Measurements from ENCODE around the gene LAMTOR1. TPM values are rescaled to one million over a fixed set of nuclear protein-coding genes. Genes with fewer than 3 reads are reported as not detected.
"Not testable (repeated sequence)": the region's sequence is repeated elsewhere in the genome, so short reads cannot be mapped to it uniquely, and the experiment has no call there.

The LAMTOR1 gene
- polyA plus RNA-seq, 6 donors from 2014 or later = 108 to 191 (median 132) TPM

DNA sequence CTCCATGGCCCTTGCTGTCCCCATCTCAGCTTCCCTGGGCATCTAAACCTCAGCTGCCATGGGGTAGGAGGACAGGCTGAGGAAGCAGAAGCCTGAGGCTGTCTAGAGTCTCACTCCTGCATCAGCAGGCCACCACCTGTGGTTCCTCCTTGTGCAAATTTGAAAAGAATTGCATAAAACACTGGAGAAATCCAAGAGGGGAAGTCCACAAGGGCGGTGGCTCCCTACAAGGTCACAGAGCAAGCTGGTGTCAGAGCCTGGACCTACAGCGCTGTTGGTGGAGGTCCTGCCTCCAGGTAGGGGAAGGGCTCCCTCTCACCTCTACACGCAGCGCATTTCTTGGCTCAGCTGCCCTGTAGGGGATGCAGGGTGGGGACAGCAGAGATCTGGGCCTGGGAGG is 32.4 kb upstream of the LAMTOR1 start, which contains the start of gene FOLR3:
TSS of gene FOLR3 (plus strand) at position 253 of the 400 bp plus-strand sequence. CDS start 228 bp downstream, outside the sequence.
- peaks cover 9 to 32% (median 31%) of the 10 kb centered on the region in 3 donors for H3K27me3 Mint-ChIP-seq
- not testable (repeated sequence) for H3K27ac Mint-ChIP-seq; ATAC-seq (ENCODE audit: low read depth in 2 of 2); DNase-seq; H3K36me3 Mint-ChIP-seq; H3K4me3 Mint-ChIP-seq; H3K9me3 Mint-ChIP-seq; H3K4me1 Mint-ChIP-seq

DNA sequence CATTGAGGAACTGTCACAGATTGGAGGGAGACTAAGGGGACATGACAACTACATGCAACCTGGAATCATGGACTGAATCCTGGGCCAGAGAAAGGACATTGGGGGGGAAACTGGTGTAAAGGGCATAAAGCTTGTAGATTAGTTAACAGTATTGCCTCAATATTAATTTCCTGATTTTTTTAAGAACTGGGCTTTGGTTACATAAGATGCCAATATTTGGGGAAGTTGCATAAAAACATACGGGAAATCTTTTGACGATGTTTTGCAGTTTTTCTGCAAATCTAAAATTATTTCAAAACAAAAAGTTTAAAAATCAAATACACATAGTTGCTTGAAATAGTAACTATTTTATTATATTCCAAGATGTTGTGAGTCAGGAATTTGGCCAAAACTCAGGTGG is 29.5 kb upstream of the LAMTOR1 start:
- H3K36me3 Mint-ChIP-seq = peaks cover 14 to 15% of the 10 kb centered on the region in 2 donors
- no peaks in the 10 kb centered on the region for H3K4me1 Mint-ChIP-seq
- H3K4me3 Mint-ChIP-seq = no peak overlapping the region
- ATAC-seq (ENCODE audit: low read depth in 2 of 2) (no peak), DNase-seq (no peak)
- H3K27ac Mint-ChIP-seq = peak overlapping the region in 1 of 6 donors; percentile 16
- peaks cover 14 to 39% (median 37%) of the 10 kb centered on the region in 3 donors for H3K27me3 Mint-ChIP-seq
- H3K9me3 Mint-ChIP-seq = peaks cover 8 to 22% (median 17%) of the 10 kb centered on the region in 7 donors

DNA sequence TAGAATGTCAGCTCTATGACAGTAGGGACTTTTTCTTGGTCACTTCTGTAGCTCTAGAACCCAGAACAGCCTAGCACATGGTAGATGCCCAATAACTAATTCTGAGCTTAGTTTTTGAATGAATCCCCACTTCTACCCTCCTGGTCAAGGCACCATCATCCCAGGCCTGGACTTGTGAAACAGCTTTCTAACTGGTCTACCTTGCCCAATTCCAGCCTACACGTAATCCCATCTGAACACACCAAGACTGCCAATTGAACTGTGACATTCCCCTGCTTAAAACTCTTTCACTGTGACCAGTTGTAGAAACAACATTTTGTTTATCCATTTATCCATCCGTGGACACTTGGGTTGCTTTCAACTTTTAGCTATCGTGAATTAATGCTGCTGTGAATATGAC is 26.3 kb upstream of the LAMTOR1 start:
- no peak overlapping the region for H3K4me3 Mint-ChIP-seq
- H3K27ac Mint-ChIP-seq = no peak overlapping the region
- ATAC-seq (ENCODE audit: low read depth in 2 of 2) = no peak

DNA sequence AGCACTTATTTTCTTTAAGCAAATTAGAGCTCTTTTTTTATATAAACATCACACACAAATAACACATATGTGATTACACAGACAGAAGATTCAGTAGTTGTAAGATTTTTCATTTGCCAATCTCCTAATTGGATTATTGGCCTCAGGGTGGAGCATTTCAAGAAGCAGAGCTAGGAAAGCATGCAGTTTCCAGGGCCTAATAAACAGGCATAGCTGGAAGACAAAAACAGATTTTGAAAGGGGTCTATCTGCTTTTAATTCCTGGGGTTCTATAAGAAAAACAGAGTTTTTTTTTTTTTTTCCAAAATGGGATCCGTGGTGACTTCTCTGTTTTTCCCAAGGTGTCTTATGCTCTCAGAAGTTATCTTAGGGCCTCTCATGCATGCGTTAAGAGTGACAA is 24.8 kb upstream of the LAMTOR1 start:
- H3K27ac Mint-ChIP-seq = no peak overlapping the region
- H3K27me3 Mint-ChIP-seq = peaks cover 19 to 44% (median 43%) of the 10 kb centered on the region in 3 donors
- ATAC-seq (ENCODE audit: low read depth in 2 of 2) = no peak
- H3K9me3 Mint-ChIP-seq = peaks cover 9 to 46% (median 34%) of the 10 kb centered on the region in 7 donors
- H3K4me3 Mint-ChIP-seq = no peak overlapping the region
- no peaks in the 10 kb centered on the region for H3K4me1 Mint-ChIP-seq
- peaks cover 14 to 25% of the 10 kb centered on the region in 2 donors for H3K36me3 Mint-ChIP-seq
- DNase-seq = no peak

More for the DNA sequence above, 26.3 kb upstream of the LAMTOR1 start:
- Mint-ChIP-seq H3K27me3 (peaks cover 15 to 38% (median 36%) of the 10 kb centered on the region in 3 donors), H3K36me3 (peaks cover 14 to 21% of the 10 kb centered on the region in 2 donors), H3K9me3 (peaks cover 9 to 46% (median 34%) of the 10 kb centered on the region in 7 donors), H3K4me1 (no peaks in the 10 kb centered on the region)
- no peak for DNase-seq

DNA sequence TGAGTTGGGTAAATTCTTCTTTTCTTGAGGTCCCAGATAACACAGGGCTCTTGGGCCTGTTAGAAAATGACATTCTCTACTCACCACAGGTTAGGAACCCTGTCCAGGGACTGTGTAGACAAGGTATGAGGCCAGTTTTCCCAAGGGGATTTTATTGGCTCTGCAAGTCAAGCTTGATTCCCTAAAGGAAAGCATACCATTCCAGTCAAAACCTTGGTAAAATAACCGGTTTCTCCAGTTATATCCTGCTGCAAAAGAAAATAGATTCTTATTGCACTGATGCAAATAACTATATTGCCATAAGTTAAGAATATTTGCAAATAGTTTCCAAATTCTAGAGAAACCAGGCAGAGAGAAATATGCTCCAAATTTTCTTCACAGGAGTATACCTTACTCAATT is 22.9 kb upstream of the LAMTOR1 start:
- no peak for ATAC-seq (ENCODE audit: low read depth in 2 of 2)
- no peak for DNase-seq
- Mint-ChIP-seq H3K27me3 (peaks cover 27 to 51% (median 38%) of the 10 kb centered on the region in 3 donors), H3K9me3 (peaks cover 9 to 46% (median 34%) of the 10 kb centered on the region in 7 donors), H3K4me1 (no peaks in the 10 kb centered on the region), H3K4me3 (no peak overlapping the region), H3K36me3 (peaks cover 16 to 25% of the 10 kb centered on the region in 2 donors), H3K27ac (no peak overlapping the region)

DNA sequence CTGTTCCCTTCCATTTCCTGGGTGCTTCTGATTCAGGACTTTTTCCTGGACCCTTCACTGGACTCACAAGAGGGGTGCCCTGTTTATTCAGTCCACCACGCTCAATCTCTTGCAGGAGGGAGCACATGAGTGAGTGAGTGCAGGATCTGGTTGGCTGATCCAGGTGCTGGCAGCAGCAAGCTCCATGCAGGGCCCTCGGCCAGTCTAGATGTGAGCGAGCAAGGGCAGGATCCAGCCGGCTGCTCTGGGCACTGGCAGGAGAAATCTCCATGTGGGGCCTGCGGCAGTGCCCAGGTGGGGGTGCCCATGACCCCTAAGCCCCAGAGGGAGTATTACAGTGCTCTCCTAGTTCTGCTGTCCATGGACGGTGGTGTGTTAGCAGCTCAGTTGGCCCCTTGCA is 20.9 kb upstream of the LAMTOR1 start:
- no peaks in the 10 kb centered on the region for H3K4me1 Mint-ChIP-seq
- H3K9me3 Mint-ChIP-seq = peaks cover 7 to 38% (median 30%) of the 10 kb centered on the region in 7 donors
- H3K27ac Mint-ChIP-seq = no peak overlapping the region
- DNase-seq = no peak
- peaks cover 18 to 20% of the 10 kb centered on the region in 2 donors for H3K36me3 Mint-ChIP-seq
- H3K27me3 Mint-ChIP-seq = peaks cover 24 to 55% (median 40%) of the 10 kb centered on the region in 3 donors
- peak overlapping the region in 1 of 8 donors; percentile 36 for H3K4me3 Mint-ChIP-seq
- no peak for ATAC-seq (ENCODE audit: low read depth in 2 of 2)

DNA sequence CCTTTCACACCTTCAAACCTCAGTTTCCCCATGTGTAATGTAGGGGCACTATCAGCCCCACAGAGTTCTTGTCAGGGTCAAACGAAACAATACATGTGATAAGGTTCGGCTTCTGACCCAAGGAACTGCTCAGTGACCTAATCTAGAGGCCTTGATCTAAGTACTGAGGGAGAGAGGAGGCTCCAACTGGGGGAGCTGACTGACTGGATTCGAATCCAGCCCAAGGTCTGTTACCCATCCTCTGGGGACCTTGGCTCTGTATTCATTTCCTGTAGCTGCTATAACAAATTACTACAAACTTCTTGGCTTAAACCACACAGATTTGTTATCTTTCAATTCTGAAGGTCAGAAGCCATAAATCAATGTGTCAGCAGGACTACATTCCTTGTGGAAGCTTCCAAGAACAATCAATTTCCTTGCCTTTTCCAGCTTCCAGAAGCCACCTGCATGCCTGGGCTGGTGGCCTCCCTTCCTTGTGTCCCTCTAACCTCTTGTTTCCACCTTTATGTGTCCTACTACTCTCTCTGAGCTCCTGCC is 20.1 kb upstream of the LAMTOR1 start:
- no peak overlapping the region for H3K27ac Mint-ChIP-seq
- H3K9me3 Mint-ChIP-seq = peaks cover 2 to 30% (median 22%) of the 10 kb centered on the region in 7 donors
- no peak overlapping the region for H3K4me3 Mint-ChIP-seq
- no peak for DNase-seq
- no peak for ATAC-seq (ENCODE audit: low read depth in 2 of 2)
- H3K27me3 Mint-ChIP-seq = peaks cover 28 to 56% (median 40%) of the 10 kb centered on the region in 3 donors
- peaks cover 10 to 11% of the 10 kb centered on the region in 2 donors for H3K36me3 Mint-ChIP-seq
- H3K4me1 Mint-ChIP-seq = no peaks in the 10 kb centered on the region

DNA sequence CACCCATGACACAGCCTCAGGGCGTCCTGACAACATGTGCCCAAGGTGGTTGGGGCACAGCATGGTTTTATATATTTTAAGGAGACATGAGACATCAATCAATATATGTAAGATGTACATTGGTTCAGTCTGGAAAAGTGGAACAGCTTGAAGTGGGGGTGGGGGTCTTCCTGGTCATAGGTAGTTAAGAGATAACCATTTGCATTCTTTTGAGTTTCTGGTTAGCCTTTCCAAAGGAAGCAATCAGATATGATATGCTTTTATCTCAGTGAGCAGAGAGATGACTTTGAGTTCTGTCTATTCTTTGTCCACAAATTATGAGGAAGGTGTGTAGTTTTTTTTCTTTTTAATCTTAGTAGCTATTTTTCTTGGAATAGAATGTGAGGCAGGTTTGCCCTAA is 19.5 kb upstream of the LAMTOR1 start:
- Mint-ChIP-seq H3K9me3 (peaks cover 2 to 24% (median 18%) of the 10 kb centered on the region in 7 donors), H3K4me1 (no peaks in the 10 kb centered on the region), H3K4me3 (no peak overlapping the region), H3K27me3 (peaks cover 29 to 59% (median 46%) of the 10 kb centered on the region in 3 donors), H3K27ac (no peak overlapping the region), H3K36me3 (peaks cover 5 to 10% of the 10 kb centered on the region in 2 donors)
- no peak for DNase-seq
- no peak for ATAC-seq (ENCODE audit: low read depth in 2 of 2)

DNA sequence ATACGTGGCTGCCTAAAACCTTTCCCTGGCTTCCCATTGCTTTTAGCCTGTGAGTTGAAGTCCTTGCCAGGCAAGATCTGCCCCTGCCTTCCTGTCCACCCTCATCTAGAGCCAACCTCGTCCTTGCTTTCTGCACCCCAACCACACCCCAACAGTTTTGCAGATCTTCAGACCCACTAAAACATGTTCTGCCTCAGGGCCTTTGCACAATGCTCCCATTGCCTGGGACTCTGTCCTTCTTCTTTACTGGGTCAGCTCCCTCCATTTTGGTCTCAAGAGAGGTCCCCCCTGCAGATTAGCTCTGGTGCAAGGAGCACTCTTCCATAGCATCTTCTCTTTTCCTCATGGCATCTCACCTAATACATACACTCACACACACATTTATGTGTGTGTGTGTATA is 17.8 kb upstream of the LAMTOR1 start:
- Mint-ChIP-seq H3K27me3 (peaks cover 33 to 73% (median 61%) of the 10 kb centered on the region in 3 donors), H3K4me3 (no peak overlapping the region), H3K27ac (no peak overlapping the region), H3K9me3 (peaks cover 0 to 13% (median 7%) of the 10 kb centered on the region in 7 donors), H3K36me3 (peaks cover 5 to 10% of the 10 kb centered on the region in 2 donors), H3K4me1 (no peaks in the 10 kb centered on the region)
- ATAC-seq (ENCODE audit: low read depth in 2 of 2) = no peak
- DNase-seq = no peak

DNA sequence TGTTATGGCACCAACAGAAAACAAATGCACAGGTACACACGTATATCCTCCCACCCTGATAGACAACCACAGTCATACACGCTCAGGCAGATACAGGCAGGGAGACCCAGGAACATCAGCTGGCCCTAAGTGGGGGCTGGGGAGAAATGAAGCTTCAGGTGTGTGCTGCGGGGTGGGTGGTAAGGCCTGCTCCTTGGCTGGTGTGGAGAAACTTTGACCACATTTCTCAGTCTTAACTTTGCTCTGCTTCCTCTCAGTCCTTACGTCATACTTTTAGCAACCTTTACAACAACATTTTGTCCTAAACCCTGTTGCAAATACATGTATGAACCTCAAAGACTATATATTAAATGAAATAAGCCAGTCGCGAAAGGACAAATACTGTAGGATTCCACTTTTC is 16.1 kb upstream of the LAMTOR1 start:
- peaks cover 5 to 8% of the 10 kb centered on the region in 2 donors for H3K36me3 Mint-ChIP-seq
- peaks cover 0 to 4% (median under 1%) of the 10 kb centered on the region in 7 donors for H3K9me3 Mint-ChIP-seq
- ATAC-seq (ENCODE audit: low read depth in 2 of 2) (no peak), DNase-seq (no peak)
- H3K27me3 Mint-ChIP-seq = peaks cover 35 to 75% (median 59%) of the 10 kb centered on the region in 3 donors
- H3K4me3 Mint-ChIP-seq = peak overlapping the region in 1 of 8 donors; percentile 37
- H3K4me1 Mint-ChIP-seq = no peaks in the 10 kb centered on the region
- no peak overlapping the region for H3K27ac Mint-ChIP-seq

DNA sequence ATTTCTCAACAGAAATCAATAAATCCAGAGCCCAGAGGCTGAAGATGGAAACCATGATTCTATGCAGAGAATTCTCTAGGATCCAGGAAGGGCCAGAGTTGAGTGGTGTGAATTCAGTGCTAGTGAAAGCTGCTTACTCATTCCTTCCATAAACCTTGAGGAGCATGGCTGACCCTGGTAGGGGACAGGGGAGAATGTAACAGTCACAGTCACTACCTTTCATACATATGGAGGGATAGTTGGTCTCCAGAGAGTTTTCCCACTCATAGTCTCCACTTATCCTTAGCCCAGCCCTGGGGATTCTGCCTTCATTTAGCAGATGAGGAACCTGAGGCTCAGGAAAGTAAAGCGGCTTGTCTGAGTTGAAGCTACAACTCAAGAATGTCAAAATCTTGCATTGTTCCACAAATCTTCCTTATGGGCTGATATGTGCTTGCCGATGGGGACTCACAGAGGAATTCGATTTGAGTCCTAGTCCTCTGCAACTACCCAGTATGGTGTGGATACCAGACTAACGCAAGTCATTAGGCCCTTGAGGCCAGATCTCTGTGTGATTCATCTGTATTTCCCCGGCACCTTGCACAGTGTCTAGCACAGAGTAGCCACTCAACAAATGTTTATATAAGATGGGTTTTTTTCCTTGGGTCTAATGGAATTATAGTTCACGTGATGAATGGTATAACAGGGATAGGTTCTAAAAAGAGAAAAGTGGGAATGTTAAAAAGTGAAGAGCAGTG is 13.1 kb upstream of the LAMTOR1 start:
- peak overlapping the region in 1 of 8 donors; percentile 47 for H3K4me3 Mint-ChIP-seq
- H3K36me3 Mint-ChIP-seq = peaks cover 5 to 12% of the 10 kb centered on the region in 2 donors
- H3K27ac Mint-ChIP-seq = peak overlapping the region in 1 of 6 donors; percentile 11
- peaks cover 0 to 7% (median 0%) of the 10 kb centered on the region in 7 donors for H3K9me3 Mint-ChIP-seq
- no peak for DNase-seq
- peaks cover 19 to 24% (median 21%) of the 10 kb centered on the region in 3 donors for H3K4me1 Mint-ChIP-seq
- no peak for ATAC-seq (ENCODE audit: low read depth in 2 of 2)
- H3K27me3 Mint-ChIP-seq = peaks cover 23 to 54% (median 47%) of the 10 kb centered on the region in 3 donors

DNA sequence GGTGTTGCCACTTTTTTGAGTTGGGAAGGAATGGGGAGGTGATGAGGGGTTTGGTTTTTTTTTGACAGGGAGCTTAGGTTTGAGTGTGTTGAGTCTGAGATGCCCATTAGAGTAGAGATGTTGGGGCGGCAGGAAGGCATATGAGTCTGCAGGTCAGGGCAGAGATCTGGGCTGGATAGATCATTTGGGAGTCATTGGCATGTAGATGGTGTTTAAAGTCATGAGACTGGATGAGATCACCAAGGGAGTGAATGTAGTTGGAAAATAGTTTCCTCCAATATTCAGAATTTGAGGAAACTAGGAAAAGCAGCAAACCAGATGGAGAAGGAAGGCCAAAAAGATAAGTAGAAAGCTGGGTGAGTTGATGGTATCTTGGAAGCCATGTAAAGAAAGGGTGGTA is 11.5 kb upstream of the LAMTOR1 start:
- Mint-ChIP-seq H3K27ac (peak overlapping the region in 4 of 6 donors; percentile 25 to 98 (median 75)), H3K36me3 (peaks cover 0 to 19% of the 10 kb centered on the region in 2 donors), H3K4me1 (peaks cover 29 to 31% (median 29%) of the 10 kb centered on the region in 3 donors), H3K27me3 (peaks cover 20 to 41% (median 40%) of the 10 kb centered on the region in 3 donors), H3K9me3 (peaks cover 0 to 7% (median 0%) of the 10 kb centered on the region in 7 donors), H3K4me3 (peak overlapping the region in 1 of 8 donors; percentile 31)
- DNase-seq (no peak), ATAC-seq (ENCODE audit: low read depth in 2 of 2) (no peak)

DNA sequence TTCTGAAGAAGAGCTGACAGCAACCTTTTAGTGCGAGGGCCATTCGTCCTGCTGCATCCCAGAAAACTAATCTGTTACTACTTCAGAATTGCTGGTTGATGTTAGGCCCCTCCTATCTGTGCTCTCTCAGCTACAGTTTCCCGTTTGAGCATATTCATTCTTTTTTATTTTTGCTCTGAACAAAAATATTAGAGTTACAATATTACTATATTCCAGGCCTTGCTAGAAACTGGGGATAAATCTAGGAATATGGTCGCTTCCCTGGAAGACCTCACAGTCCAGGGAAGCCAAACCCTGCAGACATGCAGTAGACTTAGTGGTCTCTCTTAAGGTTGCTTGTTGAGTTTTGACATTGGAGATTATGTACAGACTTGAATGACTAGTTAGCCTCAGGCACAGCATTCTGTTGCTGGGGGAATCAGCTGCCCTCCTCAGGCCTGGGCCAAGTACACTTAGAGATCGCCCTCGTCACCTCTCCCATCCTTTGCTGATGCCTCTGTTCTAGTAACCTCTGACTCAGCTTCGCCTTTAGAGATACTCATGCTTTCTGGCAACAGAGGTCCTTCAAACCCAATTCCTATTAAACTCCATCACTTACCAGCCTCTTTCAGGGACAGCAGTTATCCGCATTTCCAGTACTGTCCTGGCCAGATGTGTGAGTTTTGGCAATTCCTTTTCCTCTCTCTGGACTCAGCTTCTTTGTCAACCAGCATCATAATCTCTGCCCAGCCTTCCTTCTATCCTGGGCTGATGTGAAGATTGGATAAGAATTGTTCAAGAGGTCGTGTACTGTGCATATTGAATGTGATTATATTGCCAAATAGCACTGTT is 10.1 kb upstream of the LAMTOR1 start:
- peak; percentile 1 to 2 for ATAC-seq (ENCODE audit: low read depth in 2 of 2)

More for the DNA sequence above, 10.1 kb upstream of the LAMTOR1 start:
- H3K27ac Mint-ChIP-seq = peak overlapping the region; percentile 98 to 100 (median 98)
- peaks cover 29 to 31% (median 29%) of the 10 kb centered on the region in 3 donors for H3K4me1 Mint-ChIP-seq
- H3K9me3 Mint-ChIP-seq = peaks cover 0 to 7% (median 0%) of the 10 kb centered on the region in 7 donors
- DNase-seq = no peak
- peaks cover 0 to 19% of the 10 kb centered on the region in 2 donors for H3K36me3 Mint-ChIP-seq
- peak overlapping the region; percentile 89 to 100 (median 96) for H3K4me3 Mint-ChIP-seq
- H3K27me3 Mint-ChIP-seq = peaks cover 16 to 29% (median 29%) of the 10 kb centered on the region in 3 donors

Measured in naive B cell (primary cell).